Measurements from ENCODE around the gene RNU4-1. TPM values are rescaled to one million over a fixed set of nuclear protein-coding genes. Genes with fewer than 3 reads are reported as not detected.
A peak's percentile ranks its signal among the peaks of the same experiment; 100 is the strongest.

The RNU4-1 gene
- total and polyA plus RNA-seq, 9 of the 15 experiments (the other 6 are each of a cell fraction or from before 2014, with no cell fraction given) = under 0.01 to 19,719 (median 3,563) TPM; not detected in 4

GRCh38 chr12:120301962-120302815 lies 9.2 kb upstream of the RNU4-1 start, which contains the start of gene SIRT4 (continued):
- TF ChIP-seq ZNF395 (CRISPR knock-in tag; IDR thresholded peaks at IDR 0.05) = no peak
- no peak for TF ChIP-seq FOXP1 (CRISPR knock-in tag; IDR thresholded peaks at IDR 0.05)
- TF ChIP-seq DEAF1 (CRISPR knock-in tag; IDR thresholded peaks at IDR 0.05) = no peak
- no peak for TF ChIP-seq ZNF174 (CRISPR knock-in tag; IDR thresholded peaks at IDR 0.05)
- no peak for TF ChIP-seq ZNF121 (CRISPR knock-in tag; conservative IDR thresholded peaks at IDR 0.05)
- TF ChIP-seq U2AF2 (optimal IDR thresholded peaks at IDR 0.05; ENCODE audit: low read depth, low read length) = no peak
- TF ChIP-seq CXXC5 (CRISPR knock-in tag; IDR thresholded peaks at IDR 0.05) = peak; percentile 62; the same call in 1 of the 2 replicates
- no peak for TF ChIP-seq EGR1 (conservative IDR thresholded peaks at IDR 0.05)
- TF ChIP-seq CBFA2T2 (conservative IDR thresholded peaks at IDR 0.05) = peak; percentile 33
- no peak for TF ChIP-seq SRSF7 (optimal IDR thresholded peaks at IDR 0.05; ENCODE audit: low read depth, low read length)
- TF ChIP-seq ZNF707 (CRISPR knock-in tag; conservative IDR thresholded peaks at IDR 0.05) = no peak
- TF ChIP-seq ATF7 (IDR thresholded peaks at IDR 0.05) = peak; percentile 99
- peak in 1 of 2 experiments; percentile 65; a peak in 1 of 3 replicates for TF ChIP-seq CBX3 (IDR thresholded peaks at IDR 0.05; ENCODE audit: borderline replicate concordance in 1 of 2, low read length in 2 of 2)
- TF ChIP-seq E2F5 (CRISPR knock-in tag; IDR thresholded peaks at IDR 0.05) = no peak
- TF ChIP-seq CHD1 (IDR thresholded peaks at IDR 0.05; ENCODE audit: low read length) = no peak
- TF ChIP-seq NBN (IDR thresholded peaks at IDR 0.05; ENCODE audit: low read depth) = peak; percentile 74
- no peak for TF ChIP-seq ZNF507 (tag; conservative IDR thresholded peaks at IDR 0.05)
- TF ChIP-seq ZNF766 (CRISPR knock-in tag; conservative IDR thresholded peaks at IDR 0.05) = peak; percentile 50; the same call in 1 of the 2 replicates
- no peak for TF ChIP-seq CBX1 (IDR thresholded peaks at IDR 0.05; ENCODE audit: low read depth)
- TF ChIP-seq ZNF699 (CRISPR knock-in tag; IDR thresholded peaks at IDR 0.05; ENCODE audit: insufficient replicate concordance) = no peak
- TF ChIP-seq ZNF217 (CRISPR knock-in tag; IDR thresholded peaks at IDR 0.05) = no peak
- TF ChIP-seq NONO (IDR thresholded peaks at IDR 0.05; ENCODE audit: low read depth in 2 of 2, low read length in 1 of 2) = peak in 1 of 2 experiments; percentile 98; a peak in 2 of 4 replicates
- TF ChIP-seq HNRNPLL (IDR thresholded peaks at IDR 0.05; ENCODE audit: low read depth, low read length, poor library complexity, severe bottlenecking) = no peak
- TF ChIP-seq SIN3A (IDR thresholded peaks at IDR 0.05; ENCODE audit: borderline replicate concordance in 2 of 2, control insufficient read depth in 1 of 2, low read depth in 2 of 2, low read length in 2 of 2) = peak; percentile 66 to 94; a peak in 1 of 4 replicates
- TF ChIP-seq ETV1 (tag; conservative IDR thresholded peaks at IDR 0.05; ENCODE audit: low read depth) = no peak
